NCI-H2227 (cell line): Measurements from ENCODE around the gene ARHGEF19.

Experiments used
- DNase-seq: peaks from one replicate; lab custom pipeline; 2025; ENCODE audit not compliant: unreplicated experiment; lab: John Stamatoyannopoulos, UW

Gene ARHGEF19

GRCh38 chr1:16183765-16184556 lies 28.5 kb downstream of the ARHGEF19 start:
- DNase-seq: no peak

- no peak for DNase-seq
Observed at GRCh38 chr1:16183179-16183578, 29.3 kb downstream of the ARHGEF19 start.

GRCh38 chr1:16181887-16182719 lies 30.3 kb downstream of the ARHGEF19 start:
- no peak for DNase-seq

- no peak for DNase-seq
Observed at GRCh38 chr1:16180291-16180824, 32.1 kb downstream of the ARHGEF19 start.

GRCh38 chr1:16178596-16179497 lies 33.6 kb downstream of the ARHGEF19 start:
- no peak for DNase-seq

GRCh38 chr1:16177306-16177705 lies 35.1 kb downstream of the ARHGEF19 start:
- no peak for DNase-seq

GRCh38 chr1:16176653-16177052 lies 35.8 kb downstream of the ARHGEF19 start:
- no peak for DNase-seq

- DNase-seq: no peak
Observed at GRCh38 chr1:16175610-16176553, 36.6 kb downstream of the ARHGEF19 start.

GRCh38 chr1:16174886-16175598 lies 37.4 kb downstream of the ARHGEF19 start:
- no peak for DNase-seq

GRCh38 chr1:16174261-16174868 lies 38.1 kb downstream of the ARHGEF19 start:
- no peak for DNase-seq

GRCh38 chr1:16173447-16174260 lies 38.8 kb downstream of the ARHGEF19 start:
- no peak for DNase-seq

GRCh38 chr1:16172964-16173446 lies 39.4 kb downstream of the ARHGEF19 start:
- no peak for DNase-seq

GRCh38 chr1:16172218-16172830 lies 40.1 kb downstream of the ARHGEF19 start:
- no peak for DNase-seq

GRCh38 chr1:16171314-16172151 lies 40.9 kb downstream of the ARHGEF19 start:
- DNase-seq: no peak

- DNase-seq: no peak
Observed at GRCh38 chr1:16170283-16170673, 42.2 kb downstream of the ARHGEF19 start.

GRCh38 chr1:16168622-16169360 lies 43.7 kb downstream of the ARHGEF19 start:
- no peak for DNase-seq
